SU-DHL-6 (cell line): ENCODE data around the gene SPRED1.
A peak's percentile ranks its signal among the peaks of the same experiment; 100 is the strongest.

Source experiments
- H2AFZ ChIP-seq: fragments of 200-600 bp; sonication (generic); 2 replicates; pipeline ENCODE4 v1.6.1; 2014; ENCODE audit warnings: low read depth, mild to moderate bottlenecking, moderate library complexity, mixed read lengths, antibody characterized with exemption, low read length; ENCODE audit not compliant: severe bottlenecking
- H3F3A ChIP-seq: fragments of 200-600 bp; shearing (Covaris generic); 2 replicates; pipeline ENCODE4 v1.6.0; 2016; ENCODE audit warnings: antibody characterized with exemption, mild to moderate bottlenecking; ENCODE audit not compliant: insufficient read depth
- H3K27ac ChIP-seq: fragments of 200-600 bp; sonication (generic); 2 replicates; pipeline ENCODE4 v1.5.1; 2016; ENCODE audit warnings: low read depth, mild to moderate bottlenecking, low read length, moderate library complexity, mixed read lengths
- H3K27me3 ChIP-seq: fragments of 200-600 bp; sonication (generic), shearing (Covaris generic); 2 replicates; pipeline ENCODE4 v1.6.0; 2014; ENCODE audit warnings: mild to moderate bottlenecking, low read length
- H3K36me3 ChIP-seq: fragments of 200-600 bp; sonication (generic); 2 replicates; pipeline ENCODE4 v1.6.1; 2014; ENCODE audit warnings: mild to moderate bottlenecking, low read length, mixed read lengths
- H3K4me2 ChIP-seq: fragments of 300-600, 200-600 bp; shearing (Covaris generic), sonication (generic); 2 replicates; pipeline ENCODE4 v1.6.0; 2014; ENCODE audit warnings: low read length, low read depth, mild to moderate bottlenecking; ENCODE audit not compliant: poor library complexity, severe bottlenecking
- H3K4me3 ChIP-seq: fragments of 200-600 bp; sonication (generic); 2 replicates; pipeline ENCODE4 v1.5.1; 2014; ENCODE audit warnings: antibody characterized with exemption, low read length, mild to moderate bottlenecking, mixed read lengths; ENCODE audit not compliant: insufficient read depth, poor library complexity, severe bottlenecking
- H3K79me2 ChIP-seq: fragments of 200-600 bp; sonication (generic); 2 replicates; pipeline ENCODE4 v1.6.1; 2014; ENCODE audit warnings: mild to moderate bottlenecking, low read length, moderate library complexity; ENCODE audit not compliant: insufficient read depth
- H3K9ac ChIP-seq: fragments of 200-600 bp; sonication (generic); 2 replicates; pipeline ENCODE4 v1.7.0; 2014; ENCODE audit warnings: mild to moderate bottlenecking, low read length
- H3K9me2 ChIP-seq: fragments of 200-600 bp; sonication (generic); replicated peaks from 2 replicates; pipeline ENCODE4 v1.6.1; 2014; ENCODE audit warnings: low read length; ENCODE audit not compliant: insufficient read depth
- H3K9me3 ChIP-seq: fragments of 200-600 bp; sonication (generic); 2 replicates; pipeline ENCODE4 v1.6.1; 2014; ENCODE audit warnings: low read length, mixed read lengths; ENCODE audit not compliant: insufficient read depth
- H4K20me1 ChIP-seq: fragments of 200-600 bp; sonication (generic); 2 replicates; pipeline ENCODE4 v1.6.1; 2014; ENCODE audit warnings: low read depth, mild to moderate bottlenecking, antibody characterized with exemption, low read length, moderate library complexity, mixed read lengths
- CTCF ChIP-seq: fragments of 200-600 bp; sonication (generic); IDR thresholded peaks from one replicate; pipeline ENCODE4 v1.5.1; 2017; ENCODE audit warnings: antibody characterized with exemption, mild to moderate bottlenecking, low read length, moderate library complexity; ENCODE audit not compliant: insufficient read depth, poor library complexity, severe bottlenecking
- EZH2phosphoT487 ChIP-seq: fragments of 200-600 bp; sonication (generic), shearing (Covaris generic); conservative IDR thresholded peaks from 2 replicates; pipeline ENCODE4 v1.6.1; 2018; ENCODE audit warnings: mild to moderate bottlenecking, antibody characterized with exemption, low read length, moderate library complexity, mixed read lengths

SPRED1 gene

GRCh38 chr15:38351466-38351865, 98.8 kb downstream of the SPRED1 start:
- H3K36me3 ChIP-seq, result no peaks in the 10 kb centered on the region
- no peak overlapping the region for H3K27ac ChIP-seq
- H3K79me2 ChIP-seq, result no peaks in the 10 kb centered on the region
- H3K9me3 ChIP-seq, result no peaks in the 10 kb centered on the region
- H3K4me2 ChIP-seq, result no peak overlapping the region
- H3K27me3 ChIP-seq, result no peaks in the 10 kb centered on the region
- no peak overlapping the region for H3K4me3 ChIP-seq
- TF ChIP-seq EZH2phosphoT487, result no peak
- TF ChIP-seq CTCF, result no peak
- peaks cover 4% of the 10 kb centered on the region; the same call in 1 of the 2 replicates for H3F3A ChIP-seq
- no peaks in the 10 kb centered on the region for H3K9me2 ChIP-seq
- H3K9ac ChIP-seq, result no peak overlapping the region
- H4K20me1 ChIP-seq, result no peaks in the 10 kb centered on the region
- no peak overlapping the region for H2AFZ ChIP-seq

GRCh38 chr15:38354315-38354929, 101.8 kb downstream of the SPRED1 start:
- Histone ChIP-seq H3K36me3 (no peaks in the 10 kb centered on the region), H3K9me2 (no peaks in the 10 kb centered on the region), H3K9me3 (no peaks in the 10 kb centered on the region), H3K79me2 (no peaks in the 10 kb centered on the region), H3K4me2 (no peak overlapping the region), H3K9ac (no peak overlapping the region), H3F3A (peaks cover 4% of the 10 kb centered on the region; the same call in 1 of the 2 replicates), H3K4me3 (no peak overlapping the region), H4K20me1 (no peaks in the 10 kb centered on the region), H2AFZ (no peak overlapping the region), H3K27me3 (no peaks in the 10 kb centered on the region), H3K27ac (no peak overlapping the region)
- TF ChIP-seq CTCF (peak; percentile 61), EZH2phosphoT487 (no peak)

GRCh38 chr15:38362355-38362754, 109.7 kb downstream of the SPRED1 start:
- H3K9me2 ChIP-seq, result no peaks in the 10 kb centered on the region
- H3K4me2 ChIP-seq, result no peak overlapping the region

More at GRCh38 chr15:38362355-38362754, 109.7 kb downstream of the SPRED1 start:
- no peak overlapping the region for H2AFZ ChIP-seq
- TF ChIP-seq CTCF (no peak), EZH2phosphoT487 (no peak)
- H3K9ac ChIP-seq, result no peak overlapping the region
- H3K79me2 ChIP-seq, result no peaks in the 10 kb centered on the region
- no peaks in the 10 kb centered on the region for H3K27me3 ChIP-seq
- no peaks in the 10 kb centered on the region for H3F3A ChIP-seq
- no peak overlapping the region for H3K4me3 ChIP-seq
- no peaks in the 10 kb centered on the region for H3K36me3 ChIP-seq
- no peaks in the 10 kb centered on the region for H4K20me1 ChIP-seq
- H3K27ac ChIP-seq, result no peak overlapping the region
- H3K9me3 ChIP-seq, result no peaks in the 10 kb centered on the region
